Smooth muscle cell (in vitro differentiated cells): Measurements from ENCODE around the gene CEP350. TPM values are rescaled to one million over a fixed set of nuclear protein-coding genes. Genes with fewer than 3 reads are reported as not detected.

Experiments used
- DNase-seq: peaks from one replicate; lab custom pipeline; 2025; ENCODE audit not compliant: unreplicated experiment; lab: John Stamatoyannopoulos, UW
- H2AFZ ChIP-seq: fragments of 200-600 bp; sonication (generic); 2 replicates; pipeline ENCODE4 v1.6.0; 2016; ENCODE audit warnings: antibody characterized with exemption, low read depth, mild to moderate bottlenecking
- H3F3A ChIP-seq: fragments of 200-600 bp; sonication (generic); 2 replicates; pipeline ENCODE4 v1.6.0; 2017; ENCODE audit warnings: antibody characterized with exemption, low read depth
- H3K27ac ChIP-seq: fragments of 200-600 bp; sonication (generic); 2 replicates; pipeline ENCODE4 v1.5.1; 2016; ENCODE audit warnings: low read depth, mild to moderate bottlenecking
- H3K27me3 ChIP-seq: fragments of 200-600 bp; sonication (generic); 2 replicates; pipeline ENCODE4 v1.6.1; 2016; ENCODE audit warnings: low read depth, mild to moderate bottlenecking
- H3K36me3 ChIP-seq: fragments of 200-600 bp; sonication (generic); 2 replicates; pipeline ENCODE4 v1.5.1; 2016; ENCODE audit warnings: low read depth
- H3K4me1 ChIP-seq: fragments of 200-600 bp; sonication (generic); 2 replicates; pipeline ENCODE4 v1.5.1; 2016; ENCODE audit warnings: low read depth
- H3K4me2 ChIP-seq: fragments of 200-600 bp; sonication (generic); 2 replicates; pipeline ENCODE4 v1.6.0; 2016; ENCODE audit warnings: mild to moderate bottlenecking
- H3K4me3 ChIP-seq: fragments of 200-600 bp; sonication (generic); 2 replicates; pipeline ENCODE4 v1.5.1; 2016; ENCODE audit warnings: mild to moderate bottlenecking
- H3K79me2 ChIP-seq: fragments of 200-600 bp; sonication (generic); 2 replicates; pipeline ENCODE4 v1.6.0; 2016; ENCODE audit warnings: low read depth, mild to moderate bottlenecking
- H3K9ac ChIP-seq: fragments of 200-600 bp; sonication (generic); 2 replicates; pipeline ENCODE4 v1.6.0; 2016; ENCODE audit warnings: low read depth
- H3K9me3 ChIP-seq: fragments of 200-600 bp; sonication (generic); replicated peaks from 2 replicates; pipeline ENCODE4 v1.5.1; 2016; ENCODE audit warnings: low read depth
- H4K20me1 ChIP-seq: fragments of 200-600 bp; sonication (generic); 2 replicates; pipeline ENCODE4 v1.6.0; 2016; ENCODE audit warnings: low read depth
- WGBS: methylation state at CpG from one replicate; pipeline ENCODE4 v1.1.7; 2016; ENCODE audit warnings: low lambda C conversion rate; 5-methylcytosine and 5-hydroxymethylcytosine counted together
- polyA plus RNA-seq: library from polyadenylated mRNA; unstranded; fragments of >200 nt; fragmentation: Nextera tagmentation; extraction: Ambion mirVana; gene quantifications from 2 replicates; pipeline ENCODE4 v1.2.1, GENCODE V29; 2016
- total RNA-seq: library from RNA; depleted of rRNA; stranded (reverse); fragments of >200 nt; gene quantifications from 2 replicates; pipeline ENCODE4 v1.2.3, GENCODE V29; 2014
- TF ChIP-seq, protein P1 (sequence below): fragments of 200-600 bp; sonication (generic); IDR thresholded peaks from 2 replicates; pipeline ENCODE4 v1.5.1; 2017; ENCODE audit warnings: borderline replicate concordance, mild to moderate bottlenecking, antibody characterized with exemption; ENCODE audit not compliant: insufficient read depth, poor library complexity, severe bottlenecking

Gene CEP350
- total and polyA plus RNA-seq, 2 experiments from 2014 or later, result 17.0 to 35.9 TPM

DNA sequence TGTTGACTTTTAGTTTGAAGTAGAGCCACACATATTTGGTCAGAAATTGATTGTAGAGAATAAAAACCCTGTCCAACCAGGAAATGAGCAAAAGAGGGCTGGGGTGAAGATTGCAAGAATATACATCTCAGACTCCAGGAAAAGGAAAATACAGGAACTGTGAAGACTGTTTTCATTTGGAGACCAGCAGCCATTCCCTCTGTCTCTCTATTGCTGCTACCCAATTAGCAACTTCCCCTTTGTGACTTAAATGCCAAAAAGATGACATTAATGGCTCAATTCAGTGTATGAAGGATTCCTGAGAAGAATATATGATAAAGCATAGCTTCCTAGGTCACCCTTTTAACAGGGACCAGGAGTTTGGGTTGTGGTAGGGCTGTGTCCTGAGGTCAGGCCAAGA, 31.6 kb upstream of the CEP350 start:
- TF ChIP-seq, protein P1, sequence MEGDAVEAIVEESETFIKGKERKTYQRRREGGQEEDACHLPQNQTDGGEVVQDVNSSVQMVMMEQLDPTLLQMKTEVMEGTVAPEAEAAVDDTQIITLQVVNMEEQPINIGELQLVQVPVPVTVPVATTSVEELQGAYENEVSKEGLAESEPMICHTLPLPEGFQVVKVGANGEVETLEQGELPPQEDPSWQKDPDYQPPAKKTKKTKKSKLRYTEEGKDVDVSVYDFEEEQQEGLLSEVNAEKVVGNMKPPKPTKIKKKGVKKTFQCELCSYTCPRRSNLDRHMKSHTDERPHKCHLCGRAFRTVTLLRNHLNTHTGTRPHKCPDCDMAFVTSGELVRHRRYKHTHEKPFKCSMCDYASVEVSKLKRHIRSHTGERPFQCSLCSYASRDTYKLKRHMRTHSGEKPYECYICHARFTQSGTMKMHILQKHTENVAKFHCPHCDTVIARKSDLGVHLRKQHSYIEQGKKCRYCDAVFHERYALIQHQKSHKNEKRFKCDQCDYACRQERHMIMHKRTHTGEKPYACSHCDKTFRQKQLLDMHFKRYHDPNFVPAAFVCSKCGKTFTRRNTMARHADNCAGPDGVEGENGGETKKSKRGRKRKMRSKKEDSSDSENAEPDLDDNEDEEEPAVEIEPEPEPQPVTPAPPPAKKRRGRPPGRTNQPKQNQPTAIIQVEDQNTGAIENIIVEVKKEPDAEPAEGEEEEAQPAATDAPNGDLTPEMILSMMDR, result no peak
- Histone ChIP-seq H3K4me1 (peaks cover 13% of the 10 kb centered on the region), H2AFZ (no peak overlapping the region), H3K4me3 (no peak overlapping the region), H4K20me1 (no peaks in the 10 kb centered on the region), H3K79me2 (no peaks in the 10 kb centered on the region), H3K4me2 (no peak overlapping the region), H3K27me3 (no peaks in the 10 kb centered on the region), H3K36me3 (peaks cover 13% of the 10 kb centered on the region), H3K9me3 (no peaks in the 10 kb centered on the region), H3F3A (no peaks in the 10 kb centered on the region), H3K9ac (no peak overlapping the region), H3K27ac (no peak overlapping the region)
- DNase-seq, result no peak

DNA sequence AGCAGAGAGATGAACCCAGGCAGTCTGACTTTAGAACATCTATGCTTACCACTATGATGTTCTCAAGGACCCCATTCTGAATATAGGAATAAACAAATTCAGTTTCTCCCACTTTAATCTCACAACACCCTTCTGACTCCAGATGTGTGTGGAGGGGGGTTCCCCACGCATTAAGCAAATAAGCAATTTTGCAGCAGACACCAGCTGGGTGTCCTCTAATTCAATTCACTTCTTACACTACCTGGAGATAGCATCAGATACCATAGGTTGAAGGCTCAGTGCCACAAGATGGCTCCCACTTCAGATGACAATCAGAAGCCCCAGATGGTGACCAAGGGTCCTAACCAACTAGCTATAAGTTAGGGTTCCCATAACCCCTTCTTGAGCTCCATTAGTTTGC, 30.3 kb upstream of the CEP350 start:
- Histone ChIP-seq H3K9me3 (no peaks in the 10 kb centered on the region), H3K27ac (no peak overlapping the region), H3K36me3 (peaks cover 3% of the 10 kb centered on the region), H3K4me1 (peaks cover 13% of the 10 kb centered on the region), H4K20me1 (no peaks in the 10 kb centered on the region), H3K79me2 (no peaks in the 10 kb centered on the region), H3K9ac (no peak overlapping the region), H3K4me2 (no peak overlapping the region), H2AFZ (no peak overlapping the region), H3K4me3 (no peak overlapping the region), H3F3A (no peaks in the 10 kb centered on the region), H3K27me3 (no peaks in the 10 kb centered on the region)
- DNase-seq, result no peak
- TF ChIP-seq, protein P1, result no peak
- WGBS, result 100% methylated on average over 1 of the region's 1 CpG

DNA sequence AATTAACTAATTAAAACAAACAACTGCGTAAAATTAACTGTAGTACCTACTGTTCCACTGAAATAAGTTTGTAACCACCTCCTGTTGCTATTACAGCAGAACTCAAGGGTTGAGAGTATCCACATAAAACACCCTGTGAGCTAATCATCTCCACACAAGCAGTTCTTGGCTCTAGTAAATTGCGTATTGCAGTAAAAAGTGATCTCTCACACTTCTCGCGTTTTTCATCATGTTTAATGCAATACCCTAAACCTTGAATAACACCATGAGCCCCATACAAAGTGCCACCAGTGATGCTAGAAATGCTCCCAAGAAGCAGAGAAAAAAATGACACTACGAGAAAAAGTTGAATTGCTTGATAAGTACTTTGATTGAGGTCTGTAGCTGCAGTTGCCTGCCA, 29.3 kb upstream of the CEP350 start:
- H3K36me3 ChIP-seq, result no peaks in the 10 kb centered on the region
- H3K4me2 ChIP-seq, result no peak overlapping the region
- H3K9ac ChIP-seq, result no peak overlapping the region
- H3K4me3 ChIP-seq, result no peak overlapping the region
- peaks cover 14% of the 10 kb centered on the region for H3K4me1 ChIP-seq
- H2AFZ ChIP-seq, result no peak overlapping the region
- no peaks in the 10 kb centered on the region for H3F3A ChIP-seq
- no peaks in the 10 kb centered on the region for H3K27me3 ChIP-seq
- DNase-seq, result no peak
- no peaks in the 10 kb centered on the region for H3K79me2 ChIP-seq
- H3K9me3 ChIP-seq, result no peaks in the 10 kb centered on the region
- WGBS, result 91% methylated on average over 5 of the region's 5 CpGs
- TF ChIP-seq, protein P1, result no peak
- no peak overlapping the region for H3K27ac ChIP-seq
- no peaks in the 10 kb centered on the region for H4K20me1 ChIP-seq
